Panc1 (cell line): ENCODE data around the gene ZNF689. TPM values are rescaled to one million over a fixed set of nuclear protein-coding genes. Genes with fewer than 3 reads are reported as not detected.

ENCODE experiments used
- ATAC-seq: fragments of 200-7000 bp; cut with Tn5 transposase; 2 replicates; pipeline ENCODE4 v1.9.1; 2020; ENCODE audit warnings: mild to moderate bottlenecking, moderate library complexity
- BruUV-seq: library from RNA; stranded (reverse); fragments of 400-500 nt; replicated peaks from 2 replicates; lab custom pipeline; 2021; lab: Mats Ljungman, UMichigan
- CTCF ChIA-PET: fragments of 300-600 bp; sonication (Branson Sonifier 250); formaldehyde crosslinking; loops from one replicate; lab custom pipeline; 2022; ENCODE audit warnings: antibody characterized with exemption; lab: Charles Lee
- POLR2A ChIA-PET: fragments of 300-600 bp; sonication (Branson Sonifier 250); formaldehyde crosslinking; loops from one replicate; lab custom pipeline; 2022; ENCODE audit warnings: antibody characterized with exemption; lab: Charles Lee
- DNase-seq: peaks from one replicate; pipeline ENCODE4 v3.0.0-alpha.2; 2010; ENCODE audit warnings: low read depth, low spot score
- H3K27ac ChIP-seq: 2 replicates; pipeline ENCODE4 v1.5.1; 2011; ENCODE audit warnings: mild to moderate bottlenecking, low read length, inconsistent platforms
- H3K27me3 ChIP-seq: fragments of 200-500 bp; sonication (Bioruptor generic); 2 replicates; pipeline ENCODE4 v1.6.0; 2014; ENCODE audit warnings: low read length, inconsistent platforms; ENCODE audit not compliant: control insufficient read depth, insufficient read depth
- H3K36me3 ChIP-seq: fragments of 200-500 bp; sonication (Bioruptor generic); 2 replicates; pipeline ENCODE4 v1.5.1; 2014; ENCODE audit warnings: inconsistent platforms, mild to moderate bottlenecking, low read length, moderate library complexity; ENCODE audit not compliant: control insufficient read depth, insufficient read depth
- H3K4me1 ChIP-seq: 2 replicates; pipeline ENCODE4 v1.5.1; 2011; ENCODE audit warnings: inconsistent platforms, mild to moderate bottlenecking, low read length, moderate library complexity; ENCODE audit not compliant: control insufficient read depth, insufficient read depth
- H3K4me3 ChIP-seq, 2 experiments: 2 replicates each; pipeline ENCODE4 v1.5.1; 2011 to 2012; ENCODE audit warnings: low read depth in 2 of 2, low read length in 2 of 2, mild to moderate bottlenecking in 2 of 2, inconsistent platforms in 1 of 2, moderate library complexity in 1 of 2
- H3K9me3 ChIP-seq: fragments of 200-500 bp; sonication (Bioruptor generic); 2 replicates; pipeline ENCODE4 v1.5.1; 2014; ENCODE audit warnings: low read depth, mild to moderate bottlenecking, inconsistent platforms, low read length, moderate library complexity; ENCODE audit not compliant: control insufficient read depth, insufficient read depth
- POLR2AphosphoS5 ChIP-seq: IDR thresholded peaks from 2 replicates; pipeline ENCODE4 v1.6.1; 2012; ENCODE audit warnings: mild to moderate bottlenecking, low read depth, low read length, moderate library complexity
- SIN3A ChIP-seq: IDR thresholded peaks from 2 replicates; pipeline ENCODE4 v1.6.1; 2012; ENCODE audit warnings: low read depth, mild to moderate bottlenecking, low read length, moderate library complexity, borderline replicate concordance; ENCODE audit not compliant: insufficient read depth
- TCF7L2 ChIP-seq: IDR thresholded peaks from 2 replicates; pipeline ENCODE4 v1.6.1; 2011; ENCODE audit warnings: mild to moderate bottlenecking, low read depth, low read length, inconsistent platforms
- in situ Hi-C: cut with HindIII; loops from 2 replicates; pipeline ENCODE4 v1.10.0; 2016; ENCODE audit warnings: low sequenced_read_pairs, low pct_unique_long_range_greater_than_20kb
- intact Hi-C: fragments of 100-400 bp; cut with micrococcal nuclease; formaldehyde crosslinking; loops from one replicate; pipeline ENCODE4 v1.10.0; 2022; ENCODE audit not compliant: unreplicated experiment
- total RNA-seq: library from RNA; stranded (reverse); gene quantifications from one replicate; pipeline ENCODE4 v1.2.1, GENCODE V29; 2021; ENCODE audit not compliant: unreplicated experiment
- TF ChIP-seq, protein P1 (sequence below), 2 experiments: IDR thresholded peaks; 2 replicates each; pipeline ENCODE4 v1.6.1; 2011 to 2012; ENCODE audit warnings: low read depth in 2 of 2, control low read depth in 1 of 2, low read length in 1 of 2, mild to moderate bottlenecking in 1 of 2, moderate library complexity in 1 of 2; ENCODE audit not compliant: insufficient read depth in 1 of 2
- TF ChIP-seq, protein P2 (sequence below): fragments of 450-650 bp; IDR thresholded peaks from 2 replicates; pipeline ENCODE4 v1.5.1; 2017; ENCODE audit warnings: mild to moderate bottlenecking

ZNF689 gene
- total RNA-seq, 1 experiment from 2014 or later, result 16.5 TPM

DNA sequence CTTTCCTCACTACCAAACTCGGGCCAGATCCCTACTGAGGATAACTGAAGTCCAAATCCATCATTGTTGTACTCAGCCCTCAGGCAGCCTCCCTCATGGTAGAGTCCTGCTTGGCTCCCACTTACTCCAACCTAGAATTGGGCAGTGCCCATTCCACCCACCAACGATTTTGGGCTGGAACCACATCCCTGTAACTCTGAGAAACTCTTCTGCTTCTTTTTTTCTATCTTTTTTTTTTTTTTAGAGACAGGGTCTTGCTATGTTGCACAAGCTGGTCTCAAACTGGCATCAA lies 41.8 kb upstream of the ZNF689 start:
- ChIA-PET POLR2A (no interaction called here), CTCF (no interaction called here)
- intact Hi-C loops, result no loop called here
- H3K9me3 ChIP-seq, result no peaks in the 10 kb centered on the region
- ATAC-seq, result no peak
- H3K27me3 ChIP-seq, result no peaks in the 10 kb centered on the region
- H3K27ac ChIP-seq, result peak overlapping the region; percentile 88
- peaks cover 6% of the 10 kb centered on the region; the same call in 1 of the 2 replicates for H3K36me3 ChIP-seq
- TF ChIP-seq SIN3A, result no peak
- no peak for TF ChIP-seq TCF7L2
- no peak for TF ChIP-seq POLR2AphosphoS5
- TF ChIP-seq, protein P1, sequence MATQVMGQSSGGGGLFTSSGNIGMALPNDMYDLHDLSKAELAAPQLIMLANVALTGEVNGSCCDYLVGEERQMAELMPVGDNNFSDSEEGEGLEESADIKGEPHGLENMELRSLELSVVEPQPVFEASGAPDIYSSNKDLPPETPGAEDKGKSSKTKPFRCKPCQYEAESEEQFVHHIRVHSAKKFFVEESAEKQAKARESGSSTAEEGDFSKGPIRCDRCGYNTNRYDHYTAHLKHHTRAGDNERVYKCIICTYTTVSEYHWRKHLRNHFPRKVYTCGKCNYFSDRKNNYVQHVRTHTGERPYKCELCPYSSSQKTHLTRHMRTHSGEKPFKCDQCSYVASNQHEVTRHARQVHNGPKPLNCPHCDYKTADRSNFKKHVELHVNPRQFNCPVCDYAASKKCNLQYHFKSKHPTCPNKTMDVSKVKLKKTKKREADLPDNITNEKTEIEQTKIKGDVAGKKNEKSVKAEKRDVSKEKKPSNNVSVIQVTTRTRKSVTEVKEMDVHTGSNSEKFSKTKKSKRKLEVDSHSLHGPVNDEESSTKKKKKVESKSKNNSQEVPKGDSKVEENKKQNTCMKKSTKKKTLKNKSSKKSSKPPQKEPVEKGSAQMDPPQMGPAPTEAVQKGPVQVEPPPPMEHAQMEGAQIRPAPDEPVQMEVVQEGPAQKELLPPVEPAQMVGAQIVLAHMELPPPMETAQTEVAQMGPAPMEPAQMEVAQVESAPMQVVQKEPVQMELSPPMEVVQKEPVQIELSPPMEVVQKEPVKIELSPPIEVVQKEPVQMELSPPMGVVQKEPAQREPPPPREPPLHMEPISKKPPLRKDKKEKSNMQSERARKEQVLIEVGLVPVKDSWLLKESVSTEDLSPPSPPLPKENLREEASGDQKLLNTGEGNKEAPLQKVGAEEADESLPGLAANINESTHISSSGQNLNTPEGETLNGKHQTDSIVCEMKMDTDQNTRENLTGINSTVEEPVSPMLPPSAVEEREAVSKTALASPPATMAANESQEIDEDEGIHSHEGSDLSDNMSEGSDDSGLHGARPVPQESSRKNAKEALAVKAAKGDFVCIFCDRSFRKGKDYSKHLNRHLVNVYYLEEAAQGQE (IDR thresholded peaks at IDR 0.05; ENCODE audit: insufficient read depth in 1 of 2, low read depth in 2 of 2, low read length in 1 of 2), result no peak
- TF ChIP-seq, protein P2, sequence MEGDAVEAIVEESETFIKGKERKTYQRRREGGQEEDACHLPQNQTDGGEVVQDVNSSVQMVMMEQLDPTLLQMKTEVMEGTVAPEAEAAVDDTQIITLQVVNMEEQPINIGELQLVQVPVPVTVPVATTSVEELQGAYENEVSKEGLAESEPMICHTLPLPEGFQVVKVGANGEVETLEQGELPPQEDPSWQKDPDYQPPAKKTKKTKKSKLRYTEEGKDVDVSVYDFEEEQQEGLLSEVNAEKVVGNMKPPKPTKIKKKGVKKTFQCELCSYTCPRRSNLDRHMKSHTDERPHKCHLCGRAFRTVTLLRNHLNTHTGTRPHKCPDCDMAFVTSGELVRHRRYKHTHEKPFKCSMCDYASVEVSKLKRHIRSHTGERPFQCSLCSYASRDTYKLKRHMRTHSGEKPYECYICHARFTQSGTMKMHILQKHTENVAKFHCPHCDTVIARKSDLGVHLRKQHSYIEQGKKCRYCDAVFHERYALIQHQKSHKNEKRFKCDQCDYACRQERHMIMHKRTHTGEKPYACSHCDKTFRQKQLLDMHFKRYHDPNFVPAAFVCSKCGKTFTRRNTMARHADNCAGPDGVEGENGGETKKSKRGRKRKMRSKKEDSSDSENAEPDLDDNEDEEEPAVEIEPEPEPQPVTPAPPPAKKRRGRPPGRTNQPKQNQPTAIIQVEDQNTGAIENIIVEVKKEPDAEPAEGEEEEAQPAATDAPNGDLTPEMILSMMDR, result no peak
- H3K4me3 ChIP-seq, result peak overlapping the region; percentile 87 to 100
- no peak for DNase-seq
- no TSS peak for BruUV-seq
- H3K4me1 ChIP-seq, result peaks cover 10% of the 10 kb centered on the region; the same call in 1 of the 2 replicates
- in situ Hi-C loops, result no loop called here

DNA sequence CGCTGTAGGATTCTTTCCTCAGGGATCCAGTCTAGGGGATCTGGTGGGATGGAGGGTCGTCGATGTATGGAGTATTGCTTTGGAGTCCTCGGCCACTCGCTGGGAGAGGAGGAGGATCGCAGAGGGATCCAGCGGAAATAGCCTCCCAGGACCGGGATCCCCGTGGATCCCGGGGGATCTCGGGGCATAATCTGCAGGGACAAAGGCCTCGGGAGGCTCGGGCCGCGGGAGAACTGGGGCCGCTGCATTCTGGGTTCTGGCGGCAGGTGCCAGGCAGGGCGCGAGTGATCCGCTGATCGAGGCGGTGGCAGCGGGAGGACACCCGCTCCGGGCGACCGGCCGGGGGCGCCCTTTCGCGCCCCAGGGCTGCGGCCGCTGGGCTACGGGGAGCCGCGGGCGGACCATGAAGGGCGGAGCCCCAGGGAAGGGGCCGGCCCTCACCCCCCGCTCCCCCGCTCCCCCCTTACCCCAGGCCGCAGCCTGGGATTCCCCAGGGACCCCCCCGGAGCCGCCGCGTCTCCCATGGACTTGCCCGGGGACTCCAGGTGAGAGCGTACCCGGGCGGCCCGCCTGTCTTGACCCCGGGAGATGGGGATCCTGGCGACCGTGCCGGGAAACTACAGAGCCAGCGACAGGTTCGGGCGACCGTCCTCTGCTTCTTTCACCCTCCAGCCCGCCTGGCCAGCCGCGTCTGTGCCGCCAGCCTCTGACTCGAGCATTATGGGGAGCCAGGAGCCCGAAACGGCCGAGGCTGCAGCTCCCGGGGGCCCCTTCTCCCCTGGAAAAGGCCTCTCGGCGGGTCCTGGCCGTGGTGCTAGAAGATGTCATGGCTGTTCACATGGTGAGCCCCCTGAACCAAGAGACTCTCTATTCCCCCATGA lies 41.2 kb upstream of the ZNF689 start:
- peak; percentile 85 for ATAC-seq
- in situ Hi-C loops, result no loop called here
- Histone ChIP-seq H3K27ac (peak overlapping the region; percentile 91), H3K9me3 (no peaks in the 10 kb centered on the region), H3K36me3 (peaks cover 6% of the 10 kb centered on the region; the same call in 1 of the 2 replicates), H3K27me3 (no peaks in the 10 kb centered on the region), H3K4me1 (peaks cover 7% of the 10 kb centered on the region; the same call in 1 of the 2 replicates), H3K4me3 (peak overlapping the region; percentile 87 to 100)
- intact Hi-C loops, result no loop called here
- no peak for TF ChIP-seq TCF7L2
- TF ChIP-seq, protein P2, result peak; percentile 93
- CTCF ChIA-PET, result interaction anchor here (0.6 to 1.0 kb wide), 2 partner anchors 7 to 115 kb away, joined by 3 to 4 read pairs; no protein-coding TSS in a partner anchor
- POLR2A ChIA-PET, result no interaction called here
- DNase-seq, result no peak
- BruUV-seq, result no TSS peak
